CD4-positive, alpha-beta T cell (primary cell): ENCODE measurements around the gene FDXR. TPM values are rescaled to one million over a fixed set of nuclear protein-coding genes. Genes with fewer than 3 reads are reported as not detected.
A peak's percentile ranks its signal among the peaks of the same experiment; 100 is the strongest.

Experiments used
- ATAC-seq: fragments of 200-7000 bp; cut with Tn5 transposase; one replicate; pipeline ENCODE4 v1.10.0; 2022; ENCODE audit warnings: mild to moderate bottlenecking; ENCODE audit not compliant: poor library complexity
- CTCF ChIA-PET: fragments of 350-600 bp; sonication (Branson Sonifier 250); formaldehyde crosslinking; loops from one replicate; lab custom pipeline; 2021; ENCODE audit warnings: antibody characterized with exemption, inconsistent platforms; lab: Charles Lee
- POLR2A ChIA-PET: fragments of 350-600 bp; sonication (Branson Sonifier 250); formaldehyde crosslinking; loops from one replicate; lab custom pipeline; 2021; ENCODE audit warnings: antibody characterized with exemption, inconsistent platforms; lab: Charles Lee
- DNase-seq, 14 experiments: peaks; one replicate each; pipeline ENCODE4 v3.0.0-alpha.2; 2013 to 2020; ENCODE audit warnings: mixed read lengths in 2 of 14
- H3K27ac ChIP-seq, 2 donors: one replicate each; pipeline versions ENCODE4 v1.5.1 to v1.7.0; 2013; ENCODE audit warnings: low read length in 2 of 2, low read depth in 1 of 2, mild to moderate bottlenecking in 1 of 2
- H3K27me3 ChIP-seq, 2 experiments: 1 replicate in 1 of 2; 2 replicates in 1 of 2; pipeline versions ENCODE4 v1.6.1 to v1.7.0; 2013; ENCODE audit warnings: low read length in 2 of 2, control low read depth in 1 of 2, mild to moderate bottlenecking in 1 of 2, moderate library complexity in 1 of 2; ENCODE audit not compliant: insufficient read depth in 2 of 2, control insufficient read depth in 1 of 2
- H3K36me3 ChIP-seq: one replicate; pipeline ENCODE4 v1.6.1; 2013; ENCODE audit warnings: low read length, control low read depth; ENCODE audit not compliant: insufficient read depth
- H3K4me1 ChIP-seq: one replicate; pipeline ENCODE4 v1.6.1; 2013; ENCODE audit warnings: low read length, control low read depth; ENCODE audit not compliant: insufficient read depth
- H3K4me3 ChIP-seq: one replicate; pipeline ENCODE4 v1.5.1; 2013; ENCODE audit warnings: mild to moderate bottlenecking, low read length, moderate library complexity
- H3K9me3 ChIP-seq, 2 experiments: 1 replicate in 1 of 2; 2 replicates in 1 of 2; pipeline versions ENCODE4 v1.6.1 to v1.7.0; 2013; ENCODE audit warnings: low read length in 2 of 2, mild to moderate bottlenecking in 2 of 2, control low read depth in 1 of 2, moderate library complexity in 1 of 2; ENCODE audit not compliant: control insufficient read depth in 1 of 2, insufficient read depth in 1 of 2
- H3K27ac Mint-ChIP-seq: one replicate; pipeline ENCODE4 v1.8.0; 2020; ENCODE audit warnings: mixed read lengths
- H3K27me3 Mint-ChIP-seq: one replicate; pipeline ENCODE4 v1.8.0; 2021; ENCODE audit warnings: mixed read lengths
- H3K36me3 Mint-ChIP-seq: one replicate; pipeline ENCODE4 v1.8.0; 2021; ENCODE audit warnings: low read depth, mixed read lengths
- H3K4me1 Mint-ChIP-seq: one replicate; pipeline ENCODE4 v1.8.0; 2021; ENCODE audit warnings: low read depth, mixed read lengths
- H3K4me3 Mint-ChIP-seq: one replicate; pipeline ENCODE4 v1.8.0; 2020; ENCODE audit warnings: mild to moderate bottlenecking, mixed read lengths
- H3K9me3 Mint-ChIP-seq: one replicate; pipeline ENCODE4 v1.8.0; 2020; ENCODE audit warnings: mixed read lengths
- intact Hi-C, 2 experiments: fragments of 100-400 bp; cut with DNase I in 1 of 2; cut with micrococcal nuclease in 1 of 2; formaldehyde crosslinking; loops; one replicate each; pipeline versions ENCODE4 v1.15.1 to v1.9.0; 2023 to 2025; cut with DNase I, micrococcal nuclease
- total RNA-seq, 174 experiments: library from RNA in 2 of 174; stranded (reverse) in 2 of 174; gene quantifications; one replicate each; pipeline ENCODE4 v1.2.3 and lab custom pipeline; 2021 to 2026
- TF ChIP-seq, protein P1 (sequence below): fragments of 200-600 bp; IDR thresholded peaks from one replicate; pipeline ENCODE4 v1.8.0; 2022; ENCODE audit warnings: antibody characterized with exemption, mild to moderate bottlenecking

FDXR gene
- total RNA-seq, 2 experiments from 2014 or later: 2.1 to 2.7 TPM

DNA sequence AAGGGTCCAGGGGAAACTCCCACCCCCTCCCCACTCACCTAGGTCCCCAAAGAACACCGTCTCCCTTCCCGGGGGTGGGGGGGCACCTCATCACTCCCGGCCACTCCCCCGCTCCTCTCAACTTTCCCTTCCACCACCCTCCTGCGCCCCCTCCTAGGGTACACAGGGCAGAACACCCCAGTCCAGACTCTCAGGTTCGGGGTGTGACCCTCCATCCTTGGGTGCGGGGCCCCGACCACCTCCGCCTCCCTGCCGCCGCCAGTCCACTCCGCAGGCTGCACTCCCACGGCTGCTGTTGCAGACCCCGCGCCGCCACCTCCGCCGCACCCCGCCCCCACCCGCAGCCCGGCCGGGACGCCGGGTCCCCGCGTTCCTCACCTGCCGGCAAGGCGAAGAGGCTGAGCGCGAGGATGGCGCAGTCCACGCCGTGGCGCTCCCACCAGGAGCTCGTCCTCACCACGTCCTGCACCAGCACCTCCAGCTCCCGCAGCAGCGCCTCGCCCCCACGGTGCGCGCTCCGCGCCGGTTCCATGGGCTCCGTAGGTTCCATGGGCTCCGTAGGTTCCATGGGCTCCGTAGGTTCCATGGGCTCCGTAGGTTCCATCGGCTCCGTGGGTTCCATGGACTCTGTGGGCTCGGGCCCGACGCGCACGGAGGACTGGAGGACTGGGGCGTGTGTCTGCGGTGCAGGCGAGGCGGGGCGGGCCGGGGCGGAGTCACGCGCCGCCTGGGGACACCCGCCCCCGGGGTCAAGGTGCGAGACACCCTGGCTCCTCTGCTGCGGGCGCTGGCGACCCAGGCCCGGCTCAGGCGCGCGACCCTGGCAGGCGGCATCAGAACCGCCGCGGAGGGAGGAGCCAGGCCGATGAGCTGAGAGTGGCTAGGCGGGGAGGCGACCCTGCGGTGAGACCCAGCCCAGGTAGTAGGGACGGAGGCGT lies 20.4 kb upstream of the FDXR start, which contains the start of gene FADS6:
FADS6 (minus strand) TSS at position 660 of the 938 bp plus-strand sequence; CDS start at position 622, 38 bp downstream.
- Mint-ChIP-seq H3K27me3 (peaks cover 45% of the 10 kb centered on the region), H3K4me1 (peaks cover 5% of the 10 kb centered on the region), H3K36me3 (no peaks in the 10 kb centered on the region), H3K9me3 (no peaks in the 10 kb centered on the region), H3K4me3 (peak within 1 kb of the TSS; percentile 80), H3K27ac (no peak within 1 kb of the TSS)
- H3K36me3 ChIP-seq: no peaks in the 10 kb centered on the region
- H3K4me3 ChIP-seq: peak within 1 kb of the TSS; percentile 25
- CTCF ChIA-PET: no interaction called here
- H3K27ac ChIP-seq: no peak within 1 kb of the TSS
- peaks cover 25 to 34% of the 10 kb centered on the region in 2 experiments for H3K27me3 ChIP-seq
- intact Hi-C loops: no loop called here
- peaks cover 14% of the 10 kb centered on the region for H3K4me1 ChIP-seq
- no peaks in the 10 kb centered on the region for H3K9me3 ChIP-seq
- ATAC-seq (peak; percentile 68), DNase-seq (peak in 3 of 14 experiments; percentile 14 to 37 (median 17))
- TF ChIP-seq, protein P1, sequence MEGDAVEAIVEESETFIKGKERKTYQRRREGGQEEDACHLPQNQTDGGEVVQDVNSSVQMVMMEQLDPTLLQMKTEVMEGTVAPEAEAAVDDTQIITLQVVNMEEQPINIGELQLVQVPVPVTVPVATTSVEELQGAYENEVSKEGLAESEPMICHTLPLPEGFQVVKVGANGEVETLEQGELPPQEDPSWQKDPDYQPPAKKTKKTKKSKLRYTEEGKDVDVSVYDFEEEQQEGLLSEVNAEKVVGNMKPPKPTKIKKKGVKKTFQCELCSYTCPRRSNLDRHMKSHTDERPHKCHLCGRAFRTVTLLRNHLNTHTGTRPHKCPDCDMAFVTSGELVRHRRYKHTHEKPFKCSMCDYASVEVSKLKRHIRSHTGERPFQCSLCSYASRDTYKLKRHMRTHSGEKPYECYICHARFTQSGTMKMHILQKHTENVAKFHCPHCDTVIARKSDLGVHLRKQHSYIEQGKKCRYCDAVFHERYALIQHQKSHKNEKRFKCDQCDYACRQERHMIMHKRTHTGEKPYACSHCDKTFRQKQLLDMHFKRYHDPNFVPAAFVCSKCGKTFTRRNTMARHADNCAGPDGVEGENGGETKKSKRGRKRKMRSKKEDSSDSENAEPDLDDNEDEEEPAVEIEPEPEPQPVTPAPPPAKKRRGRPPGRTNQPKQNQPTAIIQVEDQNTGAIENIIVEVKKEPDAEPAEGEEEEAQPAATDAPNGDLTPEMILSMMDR: no peak
- POLR2A ChIA-PET: no interaction called here

DNA sequence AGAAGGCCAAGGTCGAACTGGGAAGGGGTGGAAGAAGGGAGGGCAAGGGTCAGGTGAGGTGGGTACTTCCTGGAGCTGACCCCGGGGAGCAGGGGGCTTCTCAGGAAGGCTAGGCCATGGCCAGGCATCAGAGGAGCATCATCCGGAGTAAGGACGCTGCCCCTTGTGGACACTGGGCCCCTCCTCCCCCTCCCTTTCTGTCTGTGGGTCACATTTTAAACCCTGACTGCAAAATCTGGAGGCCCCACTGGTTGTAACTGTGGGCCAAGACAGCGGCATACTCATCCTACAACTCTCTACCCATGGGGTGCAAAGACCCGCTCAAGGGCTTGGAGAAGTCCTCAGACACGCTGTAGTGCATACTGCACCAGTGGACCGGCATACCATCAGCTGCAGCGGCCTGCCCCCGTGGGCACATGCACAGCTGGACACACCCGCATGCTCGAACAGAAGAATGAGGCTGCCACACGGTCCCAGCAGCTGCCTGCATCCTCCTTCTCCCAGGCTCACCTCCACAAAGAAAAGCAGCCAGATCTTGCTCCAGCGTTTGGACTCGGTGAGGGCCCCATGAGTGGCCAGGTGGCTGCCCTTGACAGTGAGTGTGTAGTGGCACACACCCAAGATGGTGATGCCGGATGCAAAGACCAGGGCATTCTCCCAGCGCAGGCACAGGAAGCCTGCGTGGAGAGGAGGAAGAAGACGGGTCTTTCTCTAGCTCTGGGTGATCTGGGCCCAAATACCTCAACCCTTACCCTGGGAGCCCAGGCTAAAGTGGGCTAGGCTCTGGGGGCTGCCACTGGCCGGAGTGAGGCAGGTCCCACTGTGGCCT lies 19.4 kb upstream of the FDXR start:
- ChIA-PET POLR2A (no interaction called here), CTCF (no interaction called here)
- Histone ChIP-seq H3K4me1 (peaks cover 14% of the 10 kb centered on the region), H3K27me3 (peaks cover 25 to 34% of the 10 kb centered on the region in 2 experiments), H3K36me3 (no peaks in the 10 kb centered on the region), H3K9me3 (no peaks in the 10 kb centered on the region), H3K27ac (no peak overlapping the region), H3K4me3 (no peak overlapping the region)
- H3K27ac Mint-ChIP-seq: no peak overlapping the region
- no peaks in the 10 kb centered on the region for H3K36me3 Mint-ChIP-seq
- H3K4me3 Mint-ChIP-seq: no peak overlapping the region
- TF ChIP-seq, protein P1: no peak
- intact Hi-C loops: no loop called here
- no peaks in the 10 kb centered on the region for H3K9me3 Mint-ChIP-seq
- peaks cover 5% of the 10 kb centered on the region for H3K4me1 Mint-ChIP-seq
- peaks cover 41% of the 10 kb centered on the region for H3K27me3 Mint-ChIP-seq
- ATAC-seq (no peak), DNase-seq (peak in 1 of 14 experiments; percentile 12)

DNA sequence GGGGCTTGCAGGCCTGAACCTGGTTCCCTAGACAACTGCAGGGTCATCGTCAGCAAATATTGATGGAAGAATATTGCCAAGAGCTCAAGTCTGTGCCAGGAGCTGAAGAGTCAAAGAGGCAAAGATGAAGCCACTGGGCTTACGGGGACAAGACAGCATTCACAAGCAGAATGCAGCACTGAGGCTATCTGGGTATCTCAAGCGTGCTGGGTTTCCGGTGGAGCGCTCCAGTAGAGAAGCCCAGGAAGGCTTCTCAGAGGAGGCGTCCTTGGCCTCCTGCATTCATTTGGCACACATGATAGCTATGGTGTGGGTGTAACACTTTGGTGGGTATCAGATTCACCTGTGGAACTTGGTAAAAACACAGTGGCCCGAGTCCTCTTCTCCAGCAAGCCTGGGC lies 17.8 kb upstream of the FDXR start:
- Histone ChIP-seq H3K4me1 (peaks cover 14% of the 10 kb centered on the region), H3K9me3 (no peaks in the 10 kb centered on the region), H3K27me3 (peaks cover 25 to 34% of the 10 kb centered on the region in 2 experiments), H3K36me3 (no peaks in the 10 kb centered on the region), H3K27ac (no peak overlapping the region), H3K4me3 (no peak overlapping the region)
- H3K27ac Mint-ChIP-seq: no peak overlapping the region
- H3K36me3 Mint-ChIP-seq: no peaks in the 10 kb centered on the region
- CTCF ChIA-PET: no interaction called here
- no peaks in the 10 kb centered on the region for H3K9me3 Mint-ChIP-seq
- POLR2A ChIA-PET: interaction anchor here (1.0 kb wide), 1 partner anchor 17 kb away, joined by 3 read pairs; no protein-coding TSS in a partner anchor
- peaks cover 32% of the 10 kb centered on the region for H3K27me3 Mint-ChIP-seq
- intact Hi-C loops: no loop called here
- H3K4me1 Mint-ChIP-seq: peaks cover 5% of the 10 kb centered on the region
- ATAC-seq: no peak
- no peak for DNase-seq
- no peak overlapping the region for H3K4me3 Mint-ChIP-seq
- TF ChIP-seq, protein P1: no peak
